HepG2 (cell line): ENCODE measurements around the gene NEURL3. TPM values are rescaled to one million over a fixed set of nuclear protein-coding genes. Genes with fewer than 3 reads are reported as not detected.

Source experiments
- FOXP4 ChIP-seq: sonication (generic); formaldehyde crosslinking; IDR thresholded peaks from 2 replicates; pipeline ENCODE4 v1.4.0; 2020; ENCODE audit warnings: missing genetic modification reagents
- GPBP1L1 ChIP-seq: sonication (generic); formaldehyde crosslinking; IDR thresholded peaks from 2 replicates; pipeline ENCODE4 v1.5.0; 2020; ENCODE audit warnings: mild to moderate bottlenecking, missing genetic modification reagents
- IRX3 ChIP-seq: sonication (generic); formaldehyde crosslinking; IDR thresholded peaks from 2 replicates; pipeline ENCODE4 v1.8.1; 2023; ENCODE audit warnings: mild to moderate bottlenecking, low read depth, missing genetic modification reagents, borderline replicate concordance
- JUNB ChIP-seq: sonication (generic); formaldehyde crosslinking; IDR thresholded peaks from 2 replicates; pipeline ENCODE4 v1.8.0; 2022; ENCODE audit warnings: missing genetic modification reagents, mild to moderate bottlenecking, borderline replicate concordance
- MXD3 ChIP-seq: IDR thresholded peaks from 2 replicates; pipeline ENCODE4 v1.6.1; 2016; ENCODE audit warnings: mild to moderate bottlenecking, missing biosample characterization, missing genetic modification reagents
- PAWR ChIP-seq: sonication (generic); formaldehyde crosslinking; IDR thresholded peaks from 2 replicates; pipeline ENCODE4 v1.4.0; 2020; ENCODE audit warnings: missing genetic modification reagents, mild to moderate bottlenecking, borderline replicate concordance
- SAP130 ChIP-seq: IDR thresholded peaks from 2 replicates; pipeline ENCODE4 v1.6.1; 2016; ENCODE audit warnings: low read depth
- SETDB1 ChIP-seq: sonication (generic); formaldehyde crosslinking; IDR thresholded peaks from 2 replicates; pipeline ENCODE4 v1.5.1; 2020; ENCODE audit warnings: missing genetic modification reagents, mild to moderate bottlenecking, borderline replicate concordance
- SIN3A ChIP-seq: IDR thresholded peaks from 2 replicates; pipeline ENCODE4 v1.6.1; 2011; ENCODE audit warnings: low read depth, mild to moderate bottlenecking, control low read depth, low read length, borderline replicate concordance
- SMC3 ChIP-seq: IDR thresholded peaks from 2 replicates; pipeline ENCODE4 v1.6.1; 2011; ENCODE audit warnings: low read length, improper control_type of control experiment
- TARDBP ChIP-seq: sonication (generic); formaldehyde crosslinking; IDR thresholded peaks from 2 replicates; pipeline ENCODE4 v1.8.0; 2022; ENCODE audit warnings: mild to moderate bottlenecking, missing genetic modification reagents
- TRAFD1 ChIP-seq: sonication (generic); formaldehyde crosslinking; IDR thresholded peaks from 2 replicates; pipeline ENCODE4 v1.5.1; 2020; ENCODE audit warnings: missing genetic modification reagents, mild to moderate bottlenecking, borderline replicate concordance
- ZFAT ChIP-seq: sonication (generic); formaldehyde crosslinking; conservative IDR thresholded peaks from 2 replicates; pipeline ENCODE4 v1.8.1; 2023; ENCODE audit warnings: missing genetic modification reagents, inconsistent platforms
- ZFP1 ChIP-seq: IDR thresholded peaks from 2 replicates; pipeline ENCODE4 v1.6.1; 2016
- ZNF337 ChIP-seq: sonication (generic); formaldehyde crosslinking; IDR thresholded peaks from 2 replicates; pipeline ENCODE4 v1.5.1; 2020; ENCODE audit warnings: missing genetic modification reagents, low read depth, mild to moderate bottlenecking, borderline replicate concordance
- ZNF513 ChIP-seq: sonication (generic); formaldehyde crosslinking; conservative IDR thresholded peaks from 2 replicates; pipeline ENCODE4 v1.5.0; 2020; ENCODE audit warnings: missing genetic modification reagents
- ZNF605 ChIP-seq: sonication (generic); formaldehyde crosslinking; IDR thresholded peaks from 2 replicates; pipeline ENCODE4 v1.8.0; 2022; ENCODE audit warnings: mild to moderate bottlenecking, missing genetic modification reagents
- ZNF781 ChIP-seq: sonication (generic); formaldehyde crosslinking; IDR thresholded peaks from 2 replicates; pipeline ENCODE4 v1.5.1; 2020; ENCODE audit warnings: borderline replicate concordance, mild to moderate bottlenecking, missing genetic modification reagents; ENCODE audit errors: not compliant biosample characterization
- ZNF788 ChIP-seq: sonication (generic); formaldehyde crosslinking; IDR thresholded peaks from 2 replicates; pipeline ENCODE4 v1.5.0; 2020; ENCODE audit warnings: mild to moderate bottlenecking, missing genetic modification reagents, borderline replicate concordance
- polyA plus RNA-seq, 8 experiments: library from polyadenylated mRNA; depleted of rRNA in 3 of 8; stranded (reverse) in 7 of 8; unstranded in 1 of 8; fragments of >200 nt; fragmentation: Illumina TruSeq in 4 of 8; extraction: Trizol in 4 of 8; gene quantifications; 2 replicates each; pipeline versions ENCODE4 v1.2.1 to v1.2.3, GENCODE V29; 2011 to 2016; ENCODE audit warnings: low read depth in 4 of 8, missing spikeins in 1 of 8, mixed read lengths in 1 of 8; ENCODE audit not compliant: insufficient read depth in 1 of 8
- total RNA-seq, 5 experiments: library from RNA; depleted of rRNA; stranded (reverse); fragments of >200 nt; fragmentation: Illumina TruSeq; extraction: Trizol; gene quantifications; 2 replicates each; pipeline ENCODE4 v1.2.3, GENCODE V29; 2016; ENCODE audit warnings: low read depth in 1 of 5
- TF ChIP-seq, protein P1 (sequence below): sonication (generic); formaldehyde crosslinking; IDR thresholded peaks from 2 replicates; pipeline ENCODE4 v1.5.0; 2020; ENCODE audit warnings: missing genetic modification reagents

The NEURL3 gene
- total and polyA plus RNA-seq, 2 of the 13 experiments (the other 11 are each of a cell fraction or from before 2014, with no cell fraction given), result 0.16 to 1.2 TPM

- TF ChIP-seq GPBP1L1 (CRISPR knock-in tag) (no peak), PAWR (no peak), ZNF605 (CRISPR knock-in tag) (0 out of 2 replicates have a peak, but pooled peaks have one; percentile 7), SMC3 (no peak), ZFP1 (no peak), ZNF337 (CRISPR knock-in tag) (no peak), SAP130 (peak; percentile 48), ZFAT (0 out of 2 replicates have a peak, but pooled peaks have one; percentile 58), ZNF513 (CRISPR knock-in tag) (no peak), TRAFD1 (CRISPR knock-in tag) (no peak), MXD3 (CRISPR knock-in tag) (peak; percentile 33; the same call in 1 of the 2 replicates), SETDB1 (CRISPR knock-in tag) (0 out of 2 replicates have a peak, but pooled peaks have one; percentile 63), FOXP4 (no peak), ZNF788 (no peak), ZNF781 (CRISPR knock-in tag) (peak; percentile 33), TARDBP (peak; percentile 42; the same call in 1 of the 2 replicates), JUNB (CRISPR knock-in tag) (no peak), SIN3A (0 out of 2 replicates have a peak, but pooled peaks have one; percentile 6), IRX3 (0 out of 2 replicates have a peak, but pooled peaks have one; percentile 21)
- TF ChIP-seq, protein P1, sequence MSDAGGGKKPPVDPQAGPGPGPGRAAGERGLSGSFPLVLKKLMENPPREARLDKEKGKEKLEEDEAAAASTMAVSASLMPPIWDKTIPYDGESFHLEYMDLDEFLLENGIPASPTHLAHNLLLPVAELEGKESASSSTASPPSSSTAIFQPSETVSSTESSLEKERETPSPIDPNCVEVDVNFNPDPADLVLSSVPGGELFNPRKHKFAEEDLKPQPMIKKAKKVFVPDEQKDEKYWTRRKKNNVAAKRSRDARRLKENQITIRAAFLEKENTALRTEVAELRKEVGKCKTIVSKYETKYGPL (CRISPR knock-in tag), result 0 out of 2 replicates have a peak, but pooled peaks have one; percentile 14
Observed at GRCh38 chr2:96536445-96537065, 31.4 kb upstream of the NEURL3 start, which contains the start of gene ARID5A (continued).
